Measurements from ENCODE around the gene FST.

GRCh38 chr5:53454719-53455000 lies 25.8 kb upstream of the FST start:
- TF ChIP-seq, protein P1, sequence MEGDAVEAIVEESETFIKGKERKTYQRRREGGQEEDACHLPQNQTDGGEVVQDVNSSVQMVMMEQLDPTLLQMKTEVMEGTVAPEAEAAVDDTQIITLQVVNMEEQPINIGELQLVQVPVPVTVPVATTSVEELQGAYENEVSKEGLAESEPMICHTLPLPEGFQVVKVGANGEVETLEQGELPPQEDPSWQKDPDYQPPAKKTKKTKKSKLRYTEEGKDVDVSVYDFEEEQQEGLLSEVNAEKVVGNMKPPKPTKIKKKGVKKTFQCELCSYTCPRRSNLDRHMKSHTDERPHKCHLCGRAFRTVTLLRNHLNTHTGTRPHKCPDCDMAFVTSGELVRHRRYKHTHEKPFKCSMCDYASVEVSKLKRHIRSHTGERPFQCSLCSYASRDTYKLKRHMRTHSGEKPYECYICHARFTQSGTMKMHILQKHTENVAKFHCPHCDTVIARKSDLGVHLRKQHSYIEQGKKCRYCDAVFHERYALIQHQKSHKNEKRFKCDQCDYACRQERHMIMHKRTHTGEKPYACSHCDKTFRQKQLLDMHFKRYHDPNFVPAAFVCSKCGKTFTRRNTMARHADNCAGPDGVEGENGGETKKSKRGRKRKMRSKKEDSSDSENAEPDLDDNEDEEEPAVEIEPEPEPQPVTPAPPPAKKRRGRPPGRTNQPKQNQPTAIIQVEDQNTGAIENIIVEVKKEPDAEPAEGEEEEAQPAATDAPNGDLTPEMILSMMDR (IDR thresholded peaks at IDR 0.05), result no peak
- TF ChIP-seq EP300 (IDR thresholded peaks at IDR 0.05), result no peak
- no peak for TF ChIP-seq POLR2A (IDR thresholded peaks at IDR 0.05)
